Vagina (tissue), 2 donors: ENCODE measurements around the gene MYO7B.

Experiments used
- CTCF ChIP-seq, 3 experiments: fragments of 450-650 bp in 2 of 3; fragments of 200-600 bp in 1 of 3; sonication (generic) in 1 of 3; IDR thresholded peaks; one replicate each; pipeline ENCODE4 v1.5.1; 2017 to 2019; ENCODE audit warnings: antibody characterized with exemption in 3 of 3, mild to moderate bottlenecking in 2 of 3, moderate library complexity in 2 of 3
- POLR2A ChIP-seq, 2 donors: fragments of 450-650 bp; IDR thresholded peaks; one replicate each; pipeline ENCODE4 v1.6.1; 2017; ENCODE audit warnings: antibody characterized with exemption in 2 of 2, mild to moderate bottlenecking in 2 of 2, moderate library complexity in 2 of 2
- POLR2AphosphoS5 ChIP-seq, 2 donors: sonication (generic); formaldehyde crosslinking; IDR thresholded peaks; one replicate each; pipeline ENCODE4 v1.9.0; 2017; ENCODE audit warnings: antibody characterized with exemption in 2 of 2, mild to moderate bottlenecking in 2 of 2, low read depth in 1 of 2; ENCODE audit not compliant: insufficient read depth in 1 of 2

- TF ChIP-seq CTCF (IDR thresholded peaks at IDR 0.05): no peak
- no peak for TF ChIP-seq POLR2A (IDR thresholded peaks at IDR 0.05)
- TF ChIP-seq POLR2AphosphoS5 (IDR thresholded peaks at IDR 0.05; ENCODE audit: insufficient read depth in 1 of 2, low read depth in 1 of 2): no peak
Measured at GRCh38 chr2:127614246-127614645, 78.8 kb downstream of the MYO7B start.
